GM23338 (cell line): Measurements from ENCODE around the gene ANP32A. TPM values are rescaled to one million over a fixed set of nuclear protein-coding genes. Genes with fewer than 3 reads are reported as not detected.

Experiments
- ATAC-seq: fragments of 200-7000 bp; cut with Tn5 transposase; 3 replicates; pipeline ENCODE4 v1.9.1; 2020
- DNase-seq: peaks from one replicate; pipeline ENCODE4 v3.0.0-alpha.2; 2015; ENCODE audit warnings: low spot score
- H2AFZ ChIP-seq: fragments of 200-600 bp; sonication (generic); 2 replicates; pipeline ENCODE4 v1.8.0; 2016; ENCODE audit warnings: antibody characterized with exemption, mild to moderate bottlenecking, moderate library complexity
- H3F3A ChIP-seq: fragments of 200-600 bp; sonication (generic); replicated peaks from 2 replicates; pipeline ENCODE4 v1.8.0; 2017; ENCODE audit warnings: antibody characterized with exemption, mixed run types, low read depth
- H3K27ac ChIP-seq: fragments of 200-600 bp; sonication (generic); 2 replicates; pipeline ENCODE4 v1.6.1; 2016; ENCODE audit warnings: low read depth
- H3K27me3 ChIP-seq: fragments of 200-600 bp; sonication (generic); 2 replicates; pipeline ENCODE4 v1.8.0; 2016; ENCODE audit warnings: mild to moderate bottlenecking, mixed run types, moderate library complexity; ENCODE audit not compliant: insufficient read depth
- H3K36me3 ChIP-seq: fragments of 200-600 bp; sonication (generic); 2 replicates; pipeline ENCODE4 v1.8.0; 2016; ENCODE audit warnings: mild to moderate bottlenecking; ENCODE audit not compliant: insufficient read depth
- H3K4me1 ChIP-seq: fragments of 200-600 bp; sonication (generic); 2 replicates; pipeline ENCODE4 v1.8.0; 2016; ENCODE audit warnings: mild to moderate bottlenecking, moderate library complexity; ENCODE audit not compliant: insufficient read depth
- H3K4me2 ChIP-seq: fragments of 200-600 bp; sonication (generic); 2 replicates; pipeline ENCODE4 v1.7.1; 2017; ENCODE audit warnings: mixed run types
- H3K4me3 ChIP-seq: fragments of 200-600 bp; sonication (generic); 2 replicates; pipeline ENCODE4 v1.6.1; 2016; ENCODE audit warnings: mixed run types
- H3K79me2 ChIP-seq: fragments of 200-600 bp; sonication (generic); replicated peaks from 2 replicates; pipeline ENCODE4 v1.8.0; 2017; ENCODE audit warnings: mild to moderate bottlenecking; ENCODE audit not compliant: insufficient read depth
- H3K9me2 ChIP-seq: fragments of 200-600 bp; sonication (generic); 2 replicates; pipeline ENCODE4 v1.8.0; 2017; ENCODE audit not compliant: insufficient read depth
- H4K20me1 ChIP-seq: fragments of 200-600 bp; sonication (generic); replicated peaks from 2 replicates; pipeline ENCODE4 v1.8.0; 2017; ENCODE audit warnings: mild to moderate bottlenecking; ENCODE audit not compliant: insufficient read depth
- H3K27ac Mint-ChIP-seq: 2 replicates; pipeline ENCODE4 v1.8.0; 2020; ENCODE audit warnings: inconsistent platforms, mild to moderate bottlenecking, moderate library complexity, mixed read lengths
- H3K27me3 Mint-ChIP-seq: 3 replicates; pipeline ENCODE4 v1.8.0; 2022; ENCODE audit warnings: low read depth, mild to moderate bottlenecking, moderate library complexity, mixed read lengths, inconsistent platforms; ENCODE audit not compliant: insufficient read depth, poor library complexity
- H3K36me3 Mint-ChIP-seq: 3 replicates; pipeline ENCODE4 v1.8.0; 2021; ENCODE audit warnings: low read depth, mild to moderate bottlenecking, inconsistent platforms, moderate library complexity, mixed read lengths
- H3K4me1 Mint-ChIP-seq: 3 replicates; pipeline ENCODE4 v1.8.0; 2020; ENCODE audit warnings: mild to moderate bottlenecking, inconsistent platforms, mixed read lengths
- H3K4me3 Mint-ChIP-seq: 3 replicates; pipeline ENCODE4 v1.8.0; 2021; ENCODE audit warnings: moderate library complexity, mild to moderate bottlenecking, inconsistent platforms, mixed read lengths
- H3K9me3 Mint-ChIP-seq: 3 replicates; pipeline ENCODE4 v1.8.0; 2020; ENCODE audit warnings: moderate library complexity, mild to moderate bottlenecking, inconsistent platforms, mixed read lengths
- CREB1 ChIP-seq: fragments of 250-450 bp; sonication (Bioruptor Pico); IDR thresholded peaks from 2 replicates; pipeline ENCODE4 v1.5.0; 2020; ENCODE audit warnings: low read depth, mild to moderate bottlenecking, moderate library complexity
- CTCF ChIP-seq, 2 experiments: fragments of 200-600 bp in 1 of 2; sonication (generic) in 1 of 2; conservative IDR thresholded peaks; 2 replicates each; pipeline versions ENCODE4 v1.5.1 to v1.6.1; 2016 to 2017; ENCODE audit warnings: antibody characterized with exemption in 2 of 2, low read depth in 2 of 2, mild to moderate bottlenecking in 2 of 2, moderate library complexity in 1 of 2
- ETS1 ChIP-seq: IDR thresholded peaks from 2 replicates; pipeline ENCODE4 v1.6.1; 2016; ENCODE audit warnings: antibody characterized with exemption
- EZH2 ChIP-seq: fragments of 200-600 bp; sonication (generic); IDR thresholded peaks from one replicate; pipeline ENCODE4 v1.8.0; 2017; ENCODE audit warnings: antibody characterized with exemption, mild to moderate bottlenecking, low read depth; ENCODE audit not compliant: unreplicated experiment
- EZH2phosphoT487 ChIP-seq: fragments of 200-600 bp; sonication (generic); IDR thresholded peaks from one replicate; pipeline ENCODE4 v1.8.1; 2018; ENCODE audit warnings: antibody characterized with exemption; ENCODE audit not compliant: unreplicated experiment
- POLR2AphosphoS5 ChIP-seq: IDR thresholded peaks from 2 replicates; pipeline ENCODE4 v1.6.1; 2016; ENCODE audit warnings: antibody characterized with exemption, low read depth
- REST ChIP-seq: IDR thresholded peaks from one replicate; pipeline ENCODE4 v1.6.1; 2018; ENCODE audit warnings: antibody characterized with exemption; ENCODE audit not compliant: unreplicated experiment
- polyA plus RNA-seq: library from polyadenylated mRNA; unstranded; fragments of >200 nt; fragmentation: Nextera tagmentation; extraction: Ambion mirVana; gene quantifications from 2 replicates; pipeline ENCODE4 v1.2.1, GENCODE V29; 2016
- total RNA-seq: library from RNA; depleted of rRNA; stranded (reverse); fragments of >200 nt; shearing (Covaris generic); gene quantifications from 2 replicates; pipeline ENCODE4 v1.2.3, GENCODE V29; 2014

ANP32A gene
- total and polyA plus RNA-seq, 2 experiments from 2014 or later = 204 to 304 TPM

GRCh38 chr15:68776477-68777270 lies 44.0 kb downstream of the ANP32A start:
- Histone ChIP-seq H3K4me1 (no peaks in the 10 kb centered on the region), H3K4me3 (no peak overlapping the region), H3K27me3 (no peaks in the 10 kb centered on the region), H3K9me2 (no peaks in the 10 kb centered on the region), H3K79me2 (no peaks in the 10 kb centered on the region), H3F3A (no peaks in the 10 kb centered on the region), H3K27ac (no peak overlapping the region), H3K36me3 (peaks cover 5% of the 10 kb centered on the region), H4K20me1 (no peaks in the 10 kb centered on the region), H3K4me2 (no peak overlapping the region), H2AFZ (no peak overlapping the region)
- Mint-ChIP-seq H3K36me3 (peaks cover 39% of the 10 kb centered on the region), H3K27ac (no peak overlapping the region), H3K27me3 (peaks cover 7% of the 10 kb centered on the region), H3K9me3 (no peaks in the 10 kb centered on the region; the same call in 2 of the 3 replicates), H3K4me1 (peaks cover 5% of the 10 kb centered on the region; the same call in 2 of the 3 replicates), H3K4me3 (no peak overlapping the region)
- ATAC-seq = peak; percentile 45
- DNase-seq = no peak
- TF ChIP-seq ETS1 (no peak), POLR2AphosphoS5 (peak; percentile 11; the same call in 1 of the 2 replicates)

GRCh38 chr15:68775671-68776476 lies 44.8 kb downstream of the ANP32A start:
- DNase-seq = no peak
- TF ChIP-seq CTCF (conservative IDR thresholded peaks at IDR 0.05; ENCODE audit: low read depth in 2 of 2) (no peak), EZH2phosphoT487 (no peak), EZH2 (no peak), REST (no peak), CREB1 (no peak), POLR2AphosphoS5 (no peak)

More at GRCh38 chr15:68775671-68776476, 44.8 kb downstream of the ANP32A start:
- ATAC-seq = no peak
- Histone ChIP-seq H3K79me2 (no peaks in the 10 kb centered on the region), H3K4me2 (no peak overlapping the region), H3K36me3 (peaks cover 5% of the 10 kb centered on the region), H3K27ac (no peak overlapping the region), H2AFZ (no peak overlapping the region), H3K27me3 (no peaks in the 10 kb centered on the region), H4K20me1 (no peaks in the 10 kb centered on the region), H3K4me3 (no peak overlapping the region), H3F3A (no peaks in the 10 kb centered on the region), H3K4me1 (no peaks in the 10 kb centered on the region), H3K9me2 (no peaks in the 10 kb centered on the region)
- H3K9me3 Mint-ChIP-seq = no peaks in the 10 kb centered on the region; the same call in 2 of the 3 replicates
- H3K4me3 Mint-ChIP-seq = no peak overlapping the region
- H3K27ac Mint-ChIP-seq = no peak overlapping the region
- peaks cover 35% of the 10 kb centered on the region for H3K36me3 Mint-ChIP-seq
- peaks cover 7% of the 10 kb centered on the region for H3K27me3 Mint-ChIP-seq
- peaks cover 5% of the 10 kb centered on the region; the same call in 2 of the 3 replicates for H3K4me1 Mint-ChIP-seq
